T-helper 2 cell (primary cell): ENCODE results near the gene SLF2.
"Not testable (repeated sequence)": the region's sequence is repeated elsewhere in the genome, so short reads cannot be mapped to it uniquely, and the experiment has no call there.

ENCODE experiments used
- DNase-seq, 5 experiments: peaks; one replicate each; pipeline versions ENCODE4 v3.0.0 to v3.0.0-alpha.2; 2012 to 2022

The SLF2 gene

GRCh38 chr10:100962351-100963080 lies 49.8 kb downstream of the SLF2 start:
- DNase-seq: no peak

GRCh38 chr10:100963826-100964225 lies 51.1 kb downstream of the SLF2 start:
- no peak for DNase-seq

GRCh38 chr10:100965820-100966219 lies 53.1 kb downstream of the SLF2 start:
- no peak for DNase-seq

- DNase-seq: no peak
Measured at GRCh38 chr10:100966887-100967286, 54.1 kb downstream of the SLF2 start.

- DNase-seq: no peak
Measured at GRCh38 chr10:100967332-100967731, 54.6 kb downstream of the SLF2 start.

- no peak for DNase-seq
Measured at GRCh38 chr10:100968062-100968736, 55.4 kb downstream of the SLF2 start.

- DNase-seq: no peak
Measured at GRCh38 chr10:100968863-100969186, 56.1 kb downstream of the SLF2 start.

- DNase-seq: peak in 3 of 5 experiments; percentile 14 to 48 (median 22)
Measured at GRCh38 chr10:100969187-100970075, 56.7 kb downstream of the SLF2 start, which contains the start of gene SEMA4G. SEMA4G (plus strand) TSS chr10:100969504; CDS start chr10:100972913, 3,409 bp downstream.

GRCh38 chr10:100970076-100970913 lies 57.5 kb downstream of the SLF2 start:
- peak in 2 of 5 experiments; percentile 20 to 21 for DNase-seq

GRCh38 chr10:100970914-100971811 lies 58.4 kb downstream of the SLF2 start:
- no peak for DNase-seq

- no peak for DNase-seq
Measured at GRCh38 chr10:100972115-100972903, 59.5 kb downstream of the SLF2 start.

- no peak for DNase-seq
Measured at GRCh38 chr10:100972904-100973535, 60.3 kb downstream of the SLF2 start.

GRCh38 chr10:100975397-100975796 lies 62.6 kb downstream of the SLF2 start:
- not testable (repeated sequence) for DNase-seq

- DNase-seq: no peak
Measured at GRCh38 chr10:100976906-100977305, 64.1 kb downstream of the SLF2 start.

GRCh38 chr10:100977436-100977835 lies 64.7 kb downstream of the SLF2 start:
- no peak for DNase-seq

GRCh38 chr10:100978121-100978900 lies 65.5 kb downstream of the SLF2 start:
- no peak for DNase-seq

- no peak for DNase-seq
Measured at GRCh38 chr10:100978901-100979195, 66.1 kb downstream of the SLF2 start.

GRCh38 chr10:100979791-100980272 lies 67.1 kb downstream of the SLF2 start:
- DNase-seq: no peak

- DNase-seq: no peak
Measured at GRCh38 chr10:100980311-100980710, 67.5 kb downstream of the SLF2 start.
